ENCODE measurements around the gene LRRC45. TPM values are rescaled to one million over a fixed set of nuclear protein-coding genes. Genes with fewer than 3 reads are reported as not detected.

Gene LRRC45
- total and polyA plus RNA-seq, 2 of the 4 experiments (the other 2 are of a cell fraction) = 7.2 to 10.2 TPM

DNA sequence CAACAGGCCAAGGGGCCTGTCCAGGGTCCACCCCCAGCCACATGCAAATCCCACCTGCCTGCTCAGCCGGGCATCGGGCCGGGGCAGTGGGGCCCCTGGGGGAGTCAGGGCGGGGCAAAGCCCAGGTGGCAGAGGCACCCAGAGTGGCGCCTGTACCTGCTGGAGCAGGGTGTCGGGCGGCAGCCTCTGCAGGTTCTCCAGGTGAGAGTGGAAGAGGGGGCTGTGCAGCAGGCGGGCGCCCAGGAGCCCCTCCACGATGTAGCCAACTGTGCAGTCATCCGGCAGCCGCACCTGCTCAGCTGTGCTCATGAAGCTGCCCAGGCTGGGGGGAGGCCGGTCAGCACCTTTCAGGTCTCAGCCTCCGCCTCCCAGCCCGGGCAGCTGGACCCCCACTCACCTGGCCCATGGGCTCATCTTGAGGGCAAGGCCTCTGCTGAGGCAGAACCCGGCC, 26.4 kb downstream of the LRRC45 start:
- POLR2A ChIA-PET (ENCODE audit: unreplicated experiment) = no interaction called here
- in situ Hi-C loops (cut with MboI; ENCODE audit: low sequenced_read_pairs) = no loop called here

More for the DNA sequence above, 26.4 kb downstream of the LRRC45 start:
- intact Hi-C loops (cut with micrococcal nuclease) (no loop called here), dilution Hi-C loops (cut with HindIII; ENCODE audit: low sequenced_read_pairs, unreplicated experiment) (no loop called here)
- Histone ChIP-seq H2AK5ac (ENCODE audit: low read depth, low read length) (no peak overlapping the region), H3K4me3 (ENCODE audit: insufficient read depth, low read depth, low read length) (no peak overlapping the region), H2BK15ac (ENCODE audit: low read depth, low read length) (no peak overlapping the region), H3K36me3 (ENCODE audit: control insufficient read depth, insufficient read depth, low read length) (peaks cover 39% of the 10 kb centered on the region), H3K9me1 (ENCODE audit: insufficient read depth, low read length) (peaks cover 7% of the 10 kb centered on the region), H2BK120ac (ENCODE audit: low read depth, low read length) (no peak overlapping the region), H4K20me1 (ENCODE audit: insufficient read depth, low read length) (peaks cover 7% of the 10 kb centered on the region), H3K9ac (ENCODE audit: low read depth, low read length) (no peak overlapping the region), H4K91ac (ENCODE audit: insufficient read depth, low read depth, low read length) (no peak overlapping the region), H3K9me3 (ENCODE audit: control insufficient read depth, insufficient read depth, low read length) (no peaks in the 10 kb centered on the region), H2BK20ac (ENCODE audit: low read depth, low read length) (no peak overlapping the region), H2AFZ (replicated peaks; ENCODE audit: low read length, poor library complexity) (no peak overlapping the region), H3K23ac (ENCODE audit: low read depth, low read length) (no peak overlapping the region), H3K4ac (ENCODE audit: low read depth, low read length) (no peak overlapping the region), H3K4me2 (ENCODE audit: low read depth, low read length) (no peak overlapping the region), H3K4me1 (ENCODE audit: control insufficient read depth, insufficient read depth, low read length) (peaks cover 18% of the 10 kb centered on the region), H4K8ac (ENCODE audit: low read depth in 2 of 2, low read length in 2 of 2) (no peak overlapping the region), H3K79me1 (ENCODE audit: low read depth in 1 of 2, low read length in 2 of 2) (peaks cover 10 to 37% of the 10 kb centered on the region in 2 experiments), H3K14ac (replicated peaks; ENCODE audit: low read depth, low read length) (no peak overlapping the region), H3K18ac (ENCODE audit: low read depth, low read length) (no peak overlapping the region), H2AK9ac (replicated peaks; ENCODE audit: low read depth, low read length, poor library complexity) (no peak overlapping the region), H4K5ac (ENCODE audit: low read depth, low read length) (no peak overlapping the region), H2BK5ac (ENCODE audit: low read depth, low read length, poor library complexity, severe bottlenecking) (no peak overlapping the region), H3K56ac (ENCODE audit: extremely low read depth, insufficient read depth, low read length) (no peak overlapping the region), H3K27me3 (ENCODE audit: control insufficient read depth, insufficient read depth, low read length) (no peaks in the 10 kb centered on the region), H3K27ac (ENCODE audit: insufficient read depth, low read length) (no peak overlapping the region)
- DNase-seq (no peak), ATAC-seq (ENCODE audit: low read depth) (no peak)
- WGBS, 2 experiments (ENCODE audit: extremely low coverage in 2 of 2, insufficient read length in 1 of 2) = 100% methylated on average over 3 of the region's 16 CpGs; no CpG with 5 or more reads in 1 of the 2 experiments
- TF ChIP-seq RCOR1 (IDR thresholded peaks at IDR 0.05; ENCODE audit: insufficient replicate concordance, low read length) (no peak), SMC3 (IDR thresholded peaks at IDR 0.05; ENCODE audit: low read depth, low read length) (no peak), MAFK (IDR thresholded peaks at IDR 0.05; ENCODE audit: low read depth, low read length) (no peak), CHD1 (IDR thresholded peaks at IDR 0.05; ENCODE audit: low read depth, low read length) (no peak), FOS (IDR thresholded peaks at IDR 0.05; ENCODE audit: low read depth, low read length) (no peak), POLR2A (IDR thresholded peaks at IDR 0.05; ENCODE audit: low read depth, low read length) (no peak), CEBPB (IDR thresholded peaks at IDR 0.05; ENCODE audit: low read depth, low read length) (no peak), RAD21 (IDR thresholded peaks at IDR 0.05; ENCODE audit: low read length) (no peak), MAZ (IDR thresholded peaks at IDR 0.05; ENCODE audit: borderline replicate concordance, low read depth, low read length) (no peak), RFX5 (IDR thresholded peaks at IDR 0.05; ENCODE audit: low read depth, low read length) (no peak)
- TF ChIP-seq, protein P1, sequence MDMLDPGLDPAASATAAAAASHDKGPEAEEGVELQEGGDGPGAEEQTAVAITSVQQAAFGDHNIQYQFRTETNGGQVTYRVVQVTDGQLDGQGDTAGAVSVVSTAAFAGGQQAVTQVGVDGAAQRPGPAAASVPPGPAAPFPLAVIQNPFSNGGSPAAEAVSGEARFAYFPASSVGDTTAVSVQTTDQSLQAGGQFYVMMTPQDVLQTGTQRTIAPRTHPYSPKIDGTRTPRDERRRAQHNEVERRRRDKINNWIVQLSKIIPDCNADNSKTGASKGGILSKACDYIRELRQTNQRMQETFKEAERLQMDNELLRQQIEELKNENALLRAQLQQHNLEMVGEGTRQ (IDR thresholded peaks at IDR 0.05; ENCODE audit: low read depth, low read length) = no peak
- TF ChIP-seq, protein P2, sequence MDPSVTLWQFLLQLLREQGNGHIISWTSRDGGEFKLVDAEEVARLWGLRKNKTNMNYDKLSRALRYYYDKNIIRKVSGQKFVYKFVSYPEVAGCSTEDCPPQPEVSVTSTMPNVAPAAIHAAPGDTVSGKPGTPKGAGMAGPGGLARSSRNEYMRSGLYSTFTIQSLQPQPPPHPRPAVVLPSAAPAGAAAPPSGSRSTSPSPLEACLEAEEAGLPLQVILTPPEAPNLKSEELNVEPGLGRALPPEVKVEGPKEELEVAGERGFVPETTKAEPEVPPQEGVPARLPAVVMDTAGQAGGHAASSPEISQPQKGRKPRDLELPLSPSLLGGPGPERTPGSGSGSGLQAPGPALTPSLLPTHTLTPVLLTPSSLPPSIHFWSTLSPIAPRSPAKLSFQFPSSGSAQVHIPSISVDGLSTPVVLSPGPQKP (IDR thresholded peaks at IDR 0.05; ENCODE audit: borderline replicate concordance, low read depth, low read length) = no peak
- TF ChIP-seq, protein P3, sequence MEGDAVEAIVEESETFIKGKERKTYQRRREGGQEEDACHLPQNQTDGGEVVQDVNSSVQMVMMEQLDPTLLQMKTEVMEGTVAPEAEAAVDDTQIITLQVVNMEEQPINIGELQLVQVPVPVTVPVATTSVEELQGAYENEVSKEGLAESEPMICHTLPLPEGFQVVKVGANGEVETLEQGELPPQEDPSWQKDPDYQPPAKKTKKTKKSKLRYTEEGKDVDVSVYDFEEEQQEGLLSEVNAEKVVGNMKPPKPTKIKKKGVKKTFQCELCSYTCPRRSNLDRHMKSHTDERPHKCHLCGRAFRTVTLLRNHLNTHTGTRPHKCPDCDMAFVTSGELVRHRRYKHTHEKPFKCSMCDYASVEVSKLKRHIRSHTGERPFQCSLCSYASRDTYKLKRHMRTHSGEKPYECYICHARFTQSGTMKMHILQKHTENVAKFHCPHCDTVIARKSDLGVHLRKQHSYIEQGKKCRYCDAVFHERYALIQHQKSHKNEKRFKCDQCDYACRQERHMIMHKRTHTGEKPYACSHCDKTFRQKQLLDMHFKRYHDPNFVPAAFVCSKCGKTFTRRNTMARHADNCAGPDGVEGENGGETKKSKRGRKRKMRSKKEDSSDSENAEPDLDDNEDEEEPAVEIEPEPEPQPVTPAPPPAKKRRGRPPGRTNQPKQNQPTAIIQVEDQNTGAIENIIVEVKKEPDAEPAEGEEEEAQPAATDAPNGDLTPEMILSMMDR (conservative IDR thresholded peaks at IDR 0.05; ENCODE audit: low read depth, low read length) = no peak
- CTCF ChIA-PET = no interaction called here
- BruUV-seq (replicated peaks) = no TSS peak

Measured in IMR-90 (cell line).